DMS153 (cell line): ENCODE measurements around the gene RPS6KL1.
A peak's percentile ranks its signal among the peaks of the same experiment; 100 is the strongest.

Experiments used
- DNase-seq: peaks from one replicate; lab custom pipeline; 2025; lab: John Stamatoyannopoulos, UW

The RPS6KL1 gene

GRCh38 chr14:74882103-74882920, 40.7 kb downstream of the RPS6KL1 start:
- no peak for DNase-seq

DNA sequence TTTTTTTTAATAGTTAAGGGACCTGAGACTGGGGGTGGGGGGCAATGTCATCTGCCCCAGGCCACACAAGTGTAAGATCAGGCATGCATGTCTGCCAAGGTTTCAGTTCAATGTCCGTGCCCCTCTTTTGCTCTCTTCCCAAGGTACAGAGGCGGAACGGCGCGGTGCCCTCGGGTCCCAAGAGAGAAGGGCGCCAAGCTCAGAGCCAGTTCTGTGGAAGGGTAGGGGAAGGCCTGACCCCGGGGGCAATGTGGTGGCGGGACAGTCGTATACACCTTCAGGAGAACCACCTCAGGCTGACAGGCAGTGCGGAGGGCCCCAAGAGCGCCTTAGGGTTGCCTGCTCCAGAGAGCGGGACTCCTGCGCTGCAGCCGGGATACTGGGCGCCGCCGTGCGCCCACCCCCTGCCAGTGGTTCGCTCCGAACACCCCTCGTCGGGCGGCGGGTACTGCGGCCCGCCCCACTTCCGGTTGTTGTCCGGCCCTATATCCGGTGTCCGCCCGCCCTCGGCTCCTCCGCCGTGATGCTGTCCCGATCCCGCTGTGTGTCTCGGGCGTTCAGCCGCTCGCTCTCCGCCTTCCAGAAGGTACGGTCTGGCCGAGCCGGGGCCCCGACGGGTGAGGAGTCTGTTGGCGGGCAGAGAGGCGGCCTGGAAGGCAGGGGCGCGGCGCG, 41.5 kb downstream of the RPS6KL1 start, which contains the start of gene DLST:
TSS of gene DLST (plus strand) at position 486 of the 672 bp plus-strand sequence. CDS start at position 524, 38 bp downstream.
- DNase-seq: peak; percentile 59

DNA sequence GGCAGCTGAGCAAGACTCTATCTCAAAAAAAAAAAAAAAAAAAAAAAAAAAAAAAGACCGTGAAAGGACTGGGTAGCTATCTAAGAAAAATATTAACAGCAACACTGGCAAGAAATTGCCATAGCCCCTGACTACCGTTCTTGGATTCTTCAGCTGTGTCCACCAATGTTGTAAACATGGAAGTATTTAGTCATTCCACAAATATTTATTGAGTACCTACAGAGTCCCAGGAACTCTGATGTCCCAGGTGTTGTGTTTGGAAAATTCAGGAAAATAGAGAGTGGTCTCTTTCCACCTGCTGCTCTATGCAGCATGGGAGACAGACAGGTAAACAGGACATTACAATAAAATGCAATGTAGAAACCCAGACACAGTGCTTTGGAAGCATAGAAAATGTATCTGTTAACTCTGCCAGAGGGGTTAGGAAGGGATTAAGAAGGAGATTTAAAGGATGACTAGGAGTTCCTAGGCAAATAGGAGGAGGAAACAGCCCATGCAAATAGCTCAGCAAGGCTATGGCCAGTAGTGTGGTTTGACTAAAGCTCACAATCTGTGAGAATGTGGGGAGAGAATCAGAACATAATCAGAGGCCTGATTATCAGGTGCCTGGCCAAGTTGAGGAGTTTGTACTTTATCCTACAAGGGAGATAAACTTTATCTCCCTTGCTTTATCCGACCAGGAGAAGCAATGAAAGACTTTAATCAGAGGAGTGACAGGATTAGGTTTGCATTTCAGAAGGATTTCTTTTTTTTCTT, 43.5 kb downstream of the RPS6KL1 start:
- DNase-seq: no peak

- DNase-seq: no peak
These were observed 46.8 kb downstream of the RPS6KL1 start, which contains the start of gene PROX2 for GRCh38 chr14:74875941-74876913. PROX2 (minus strand) TSS chr14:74876145; CDS start chr14:74863834, 12,311 bp downstream.

DNA sequence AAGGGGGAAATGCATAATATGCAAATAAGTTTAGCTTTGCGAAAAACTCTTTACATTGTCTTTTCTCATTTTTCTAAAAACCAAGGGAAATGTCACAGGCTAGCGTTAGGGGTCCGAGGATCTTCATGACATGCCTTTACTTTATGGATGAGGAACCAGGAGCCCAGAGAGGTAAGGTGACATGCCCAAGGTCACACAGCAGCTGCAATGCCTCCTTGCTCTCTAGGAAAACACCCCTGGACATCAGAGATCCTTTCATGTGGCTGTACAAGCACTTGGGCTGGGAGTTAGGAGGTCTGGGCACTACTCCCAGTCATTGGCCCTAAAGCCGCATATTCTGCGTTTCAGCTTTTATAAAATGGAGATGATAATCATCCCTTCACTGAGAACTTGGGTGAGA, 47.9 kb downstream of the RPS6KL1 start:
- no peak for DNase-seq

GRCh38 chr14:74871819-74872218, 51.2 kb downstream of the RPS6KL1 start:
- DNase-seq: no peak

DNA sequence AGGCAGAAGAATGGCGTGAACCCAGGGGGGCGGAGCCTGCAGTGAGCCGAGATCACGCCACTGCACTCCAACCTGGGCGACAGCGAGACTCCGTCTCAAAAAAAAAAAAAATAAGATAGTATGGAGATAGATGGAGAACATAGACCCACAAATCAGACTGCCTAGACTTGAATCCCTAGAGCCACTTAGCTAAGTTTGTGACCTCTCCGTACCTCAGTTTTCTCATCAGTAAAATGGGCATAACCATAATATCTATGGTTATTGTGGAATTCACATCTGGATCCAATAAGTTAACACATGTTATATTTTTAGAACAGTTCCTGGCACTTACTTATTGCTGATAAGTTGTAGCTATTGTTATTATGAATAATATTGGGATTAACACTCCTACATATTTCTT, 54.3 kb downstream of the RPS6KL1 start:
- no peak for DNase-seq

- no peak for DNase-seq
These were observed 55.4 kb downstream of the RPS6KL1 start for GRCh38 chr14:74867673-74868072.

GRCh38 chr14:74866708-74867389, 56.2 kb downstream of the RPS6KL1 start:
- no peak for DNase-seq

DNA sequence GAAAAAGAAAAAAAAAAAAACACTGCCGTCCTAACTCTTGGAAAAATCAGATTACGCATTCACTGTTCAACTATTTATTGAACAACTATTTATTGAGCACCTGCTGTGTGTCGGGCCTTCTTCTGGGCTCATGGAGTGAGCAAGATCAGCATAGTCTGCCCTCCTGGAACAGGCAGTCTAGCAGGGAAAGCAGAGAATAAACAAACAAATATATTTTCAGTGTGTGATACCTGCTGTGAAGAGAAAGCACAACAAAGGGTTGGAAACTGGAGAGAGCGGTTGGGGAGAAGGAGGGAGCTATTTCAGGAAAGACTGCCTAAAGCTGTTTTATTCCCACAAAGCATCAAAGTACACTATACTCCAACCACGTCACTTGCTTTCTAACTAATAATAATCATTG, 57.9 kb downstream of the RPS6KL1 start:
- no peak for DNase-seq

- DNase-seq: no peak
These were observed 58.9 kb downstream of the RPS6KL1 start for GRCh38 chr14:74864198-74864597.

DNA sequence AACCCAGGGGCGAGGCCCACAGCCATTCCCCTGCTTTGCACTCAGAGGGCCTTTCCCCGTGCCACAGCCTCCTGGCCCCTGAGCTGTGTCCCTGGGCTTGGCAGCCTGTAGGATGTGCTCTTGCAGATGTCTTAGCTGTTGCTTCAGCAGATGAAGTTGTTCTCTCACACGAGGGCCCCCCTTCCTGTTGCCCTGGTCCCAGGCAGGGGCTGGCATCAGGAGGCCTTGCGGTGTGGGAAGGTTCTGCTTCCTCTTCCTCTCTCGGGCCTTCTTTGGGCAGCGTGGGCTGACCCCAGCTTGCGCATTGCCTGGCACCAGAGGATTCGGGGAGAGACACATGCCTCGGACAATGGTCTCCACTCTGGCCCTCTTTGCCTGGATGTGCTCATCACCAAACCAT, 59.8 kb downstream of the RPS6KL1 start:
- no peak for DNase-seq

- no peak for DNase-seq
These were observed 61.3 kb downstream of the RPS6KL1 start for GRCh38 chr14:74861734-74862090.

- DNase-seq: peak; percentile 39
These were observed 61.9 kb downstream of the RPS6KL1 start for GRCh38 chr14:74860899-74861733.

DNA sequence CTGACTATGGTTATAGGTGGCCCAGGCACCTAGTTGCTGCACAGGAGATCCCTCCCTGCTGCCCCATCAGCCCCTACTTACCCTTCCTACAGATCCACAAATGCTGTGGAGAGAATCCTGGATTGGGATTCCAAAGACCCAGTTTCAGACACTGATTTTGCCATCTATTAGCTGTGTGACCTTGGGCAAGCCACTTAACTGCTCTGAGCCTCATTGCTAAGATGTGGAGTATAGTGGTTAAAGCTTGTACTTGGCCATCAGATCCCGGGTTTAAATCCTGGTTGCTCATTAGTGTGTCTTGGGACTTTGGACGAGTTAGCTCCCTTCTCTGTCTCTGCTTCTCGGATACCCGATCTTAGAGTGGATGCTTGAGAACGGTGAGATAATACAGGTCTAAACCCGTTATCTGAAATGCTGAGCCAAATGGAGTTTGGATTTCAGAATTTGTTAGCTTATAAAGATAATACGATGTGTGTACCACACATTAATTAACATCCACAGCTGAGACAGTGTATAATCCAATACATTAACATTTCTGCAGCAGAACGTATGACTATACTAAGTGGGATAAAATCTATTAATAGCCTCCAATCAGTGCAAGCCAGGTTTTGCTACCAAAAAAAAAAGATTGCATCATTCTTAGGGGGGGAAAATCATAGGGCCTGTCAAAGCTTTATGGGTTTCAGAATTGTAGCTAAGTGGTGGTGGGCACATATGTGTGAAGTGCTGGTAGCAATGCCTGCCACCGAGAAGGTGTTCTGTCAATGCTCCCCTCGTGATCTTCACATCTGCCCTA, 63.1 kb downstream of the RPS6KL1 start:
- no peak for DNase-seq

DNA sequence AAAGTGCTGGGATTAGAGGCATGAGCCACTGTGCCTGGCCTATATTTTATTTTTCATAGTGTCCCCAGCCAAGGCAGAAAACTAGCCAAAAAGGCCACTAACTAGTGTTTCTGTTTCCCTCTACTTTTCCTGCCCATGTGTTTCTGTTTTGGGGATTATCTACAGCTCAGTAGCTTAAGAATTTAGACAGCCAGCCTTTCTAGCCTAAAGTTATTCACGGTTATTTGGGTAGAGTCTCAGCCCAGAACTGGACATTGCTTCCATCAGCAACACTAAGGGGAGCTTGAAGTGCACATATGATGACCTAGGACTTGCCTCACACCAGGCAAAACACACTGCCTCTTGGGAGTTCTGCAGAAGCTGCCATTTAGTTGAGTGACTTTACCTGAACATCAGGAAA, 65.0 kb downstream of the RPS6KL1 start:
- DNase-seq: no peak

- peak; percentile 16 for DNase-seq
These were observed 66.7 kb downstream of the RPS6KL1 start for GRCh38 chr14:74856366-74856765.

GRCh38 chr14:74855945-74856344, 67.1 kb downstream of the RPS6KL1 start:
- DNase-seq: peak; percentile 26

DNA sequence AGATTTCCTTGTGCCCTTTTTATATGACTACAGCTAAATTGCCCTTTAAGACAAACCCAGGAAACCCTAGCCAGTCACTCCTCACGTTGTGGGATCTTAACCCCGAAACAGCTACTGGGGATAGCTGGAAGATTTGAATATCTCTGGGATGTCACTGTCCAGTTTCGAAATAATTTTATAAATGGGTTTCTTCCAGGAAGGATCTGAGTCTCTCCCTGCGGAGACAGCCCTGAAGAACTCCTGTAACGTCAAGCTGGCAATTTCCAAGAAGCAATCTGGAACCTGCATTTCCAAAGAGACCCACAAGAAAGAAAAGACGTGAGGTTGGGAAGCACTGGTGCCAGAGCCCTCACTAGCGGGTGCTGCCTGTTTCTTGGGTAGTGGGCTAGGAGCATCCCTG, 68.0 kb downstream of the RPS6KL1 start:
- no peak for DNase-seq
